Fibroblast of the aortic adventitia (primary cell): ENCODE data around the gene CAPZB. TPM values are rescaled to one million over a fixed set of nuclear protein-coding genes. Genes with fewer than 3 reads are reported as not detected.

ENCODE experiments used
- DNase-seq: peaks from one replicate; pipeline ENCODE4 v3.0.0-alpha.2; 2010; ENCODE audit warnings: low read depth
- H3K4me3 ChIP-seq: 2 replicates; pipeline ENCODE4 v1.5.1; 2011; ENCODE audit warnings: low read depth, mild to moderate bottlenecking, control low read depth, low read length, moderate library complexity
- CTCF ChIP-seq: IDR thresholded peaks from 2 replicates; pipeline ENCODE4 v1.5.1; 2011; ENCODE audit warnings: mild to moderate bottlenecking, low read length, control low read depth, inconsistent platforms; ENCODE audit not compliant: insufficient read depth
- total RNA-seq: library from RNA; depleted of rRNA; stranded (reverse); fragments of >200 nt; gene quantifications from 2 replicates; pipeline ENCODE4 v1.2.3, GENCODE V29; 2012; ENCODE audit warnings: low replicate concordance

The CAPZB gene
- total RNA-seq, 1 donor: 232 TPM

GRCh38 chr1:19377812-19378718, 107.3 kb downstream of the CAPZB start:
- TF ChIP-seq CTCF: no peak
- H3K4me3 ChIP-seq: no peak overlapping the region
- no peak for DNase-seq

- TF ChIP-seq CTCF: no peak
- H3K4me3 ChIP-seq: no peak overlapping the region
- DNase-seq: no peak
Measured at GRCh38 chr1:19376428-19377372, 108.6 kb downstream of the CAPZB start.

DNA sequence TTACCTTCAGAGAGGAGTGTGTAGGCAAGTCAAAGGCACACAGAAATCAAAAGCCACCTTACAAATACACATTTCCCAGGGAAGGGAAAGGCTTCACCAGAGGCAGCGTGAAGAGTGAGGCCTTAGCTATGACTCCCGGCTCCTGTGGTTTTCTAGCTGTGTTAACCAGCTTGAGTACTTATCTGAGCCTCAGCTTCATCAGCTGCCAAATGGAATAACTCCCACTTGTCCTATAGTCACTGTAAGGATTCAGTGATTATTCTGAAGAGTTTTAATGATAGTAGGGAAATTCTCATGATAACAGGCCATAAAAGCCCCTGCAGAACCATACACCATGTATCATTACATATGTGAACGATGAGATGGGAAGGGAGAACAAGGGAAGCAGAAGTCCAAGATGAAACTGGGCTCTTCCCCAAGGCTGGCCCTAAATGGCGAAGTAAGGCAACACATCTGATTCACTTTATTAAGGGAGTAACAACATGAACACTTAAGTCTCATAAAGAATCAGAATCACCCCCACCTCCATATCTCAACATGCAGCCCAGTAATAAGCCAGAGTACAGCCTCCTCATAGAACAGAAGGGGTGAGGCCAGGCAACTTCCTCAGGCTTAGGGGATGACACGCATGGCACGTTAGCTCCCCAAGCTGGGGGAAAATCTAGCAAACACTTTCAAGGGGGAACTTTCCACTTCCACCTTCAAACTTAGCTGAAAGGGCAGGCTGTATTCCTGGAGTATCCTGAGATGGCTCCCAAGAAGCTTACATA, 109.5 kb downstream of the CAPZB start:
- no peak for DNase-seq
- no peak for TF ChIP-seq CTCF
- H3K4me3 ChIP-seq: no peak overlapping the region

DNA sequence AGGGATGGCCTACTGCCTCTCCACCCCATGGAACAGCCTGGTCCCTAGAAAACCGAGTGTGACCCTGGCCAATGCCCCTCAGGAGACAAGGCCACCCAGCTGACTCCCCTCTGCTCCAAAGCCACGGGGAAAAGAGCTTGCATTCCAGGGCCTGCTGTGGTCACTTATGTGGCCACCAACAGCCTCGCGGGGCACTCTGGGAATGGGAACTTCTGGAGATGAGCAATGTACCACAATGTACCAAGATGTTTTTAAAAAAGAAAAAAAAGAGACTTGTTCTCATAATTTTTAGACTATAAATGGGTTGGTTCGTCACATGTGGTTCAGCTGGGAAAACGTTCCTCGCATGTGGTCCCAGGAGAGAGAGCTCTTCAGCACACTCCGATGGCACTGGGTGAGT, 110.4 kb downstream of the CAPZB start:
- H3K4me3 ChIP-seq: no peak overlapping the region
- DNase-seq: no peak
- no peak for TF ChIP-seq CTCF

GRCh38 chr1:19374083-19374801, 111.1 kb downstream of the CAPZB start:
- no peak overlapping the region for H3K4me3 ChIP-seq
- DNase-seq: no peak

More at GRCh38 chr1:19374083-19374801, 111.1 kb downstream of the CAPZB start:
- TF ChIP-seq CTCF: peak; percentile 20
